Rectal smooth muscle tissue (tissue), 1 donor: ENCODE measurements around the gene ASCC3.

Experiments used
- H3K27ac ChIP-seq: one replicate; pipeline ENCODE4 v1.7.0; 2013; ENCODE audit warnings: low read depth, low read length, inconsistent platforms
- H3K27me3 ChIP-seq: one replicate; pipeline ENCODE4 v1.7.0; 2013; ENCODE audit warnings: low read length; ENCODE audit not compliant: control insufficient read depth, insufficient read depth
- H3K36me3 ChIP-seq: one replicate; pipeline ENCODE4 v1.7.0; 2013; ENCODE audit warnings: low read length; ENCODE audit not compliant: control insufficient read depth, insufficient read depth
- H3K4me1 ChIP-seq: one replicate; pipeline ENCODE4 v1.7.0; 2013; ENCODE audit warnings: low read length; ENCODE audit not compliant: control insufficient read depth, insufficient read depth
- H3K4me3 ChIP-seq: one replicate; pipeline ENCODE4 v1.7.0; 2013; ENCODE audit warnings: low read length
- H3K9ac ChIP-seq: one replicate; pipeline ENCODE4 v1.7.0; 2013; ENCODE audit warnings: low read length

Gene ASCC3, protein sequence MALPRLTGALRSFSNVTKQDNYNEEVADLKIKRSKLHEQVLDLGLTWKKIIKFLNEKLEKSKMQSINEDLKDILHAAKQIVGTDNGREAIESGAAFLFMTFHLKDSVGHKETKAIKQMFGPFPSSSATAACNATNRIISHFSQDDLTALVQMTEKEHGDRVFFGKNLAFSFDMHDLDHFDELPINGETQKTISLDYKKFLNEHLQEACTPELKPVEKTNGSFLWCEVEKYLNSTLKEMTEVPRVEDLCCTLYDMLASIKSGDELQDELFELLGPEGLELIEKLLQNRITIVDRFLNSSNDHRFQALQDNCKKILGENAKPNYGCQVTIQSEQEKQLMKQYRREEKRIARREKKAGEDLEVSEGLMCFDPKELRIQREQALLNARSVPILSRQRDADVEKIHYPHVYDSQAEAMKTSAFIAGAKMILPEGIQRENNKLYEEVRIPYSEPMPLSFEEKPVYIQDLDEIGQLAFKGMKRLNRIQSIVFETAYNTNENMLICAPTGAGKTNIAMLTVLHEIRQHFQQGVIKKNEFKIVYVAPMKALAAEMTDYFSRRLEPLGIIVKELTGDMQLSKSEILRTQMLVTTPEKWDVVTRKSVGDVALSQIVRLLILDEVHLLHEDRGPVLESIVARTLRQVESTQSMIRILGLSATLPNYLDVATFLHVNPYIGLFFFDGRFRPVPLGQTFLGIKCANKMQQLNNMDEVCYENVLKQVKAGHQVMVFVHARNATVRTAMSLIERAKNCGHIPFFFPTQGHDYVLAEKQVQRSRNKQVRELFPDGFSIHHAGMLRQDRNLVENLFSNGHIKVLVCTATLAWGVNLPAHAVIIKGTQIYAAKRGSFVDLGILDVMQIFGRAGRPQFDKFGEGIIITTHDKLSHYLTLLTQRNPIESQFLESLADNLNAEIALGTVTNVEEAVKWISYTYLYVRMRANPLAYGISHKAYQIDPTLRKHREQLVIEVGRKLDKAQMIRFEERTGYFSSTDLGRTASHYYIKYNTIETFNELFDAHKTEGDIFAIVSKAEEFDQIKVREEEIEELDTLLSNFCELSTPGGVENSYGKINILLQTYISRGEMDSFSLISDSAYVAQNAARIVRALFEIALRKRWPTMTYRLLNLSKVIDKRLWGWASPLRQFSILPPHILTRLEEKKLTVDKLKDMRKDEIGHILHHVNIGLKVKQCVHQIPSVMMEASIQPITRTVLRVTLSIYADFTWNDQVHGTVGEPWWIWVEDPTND (N-terminal part only)

DNA sequence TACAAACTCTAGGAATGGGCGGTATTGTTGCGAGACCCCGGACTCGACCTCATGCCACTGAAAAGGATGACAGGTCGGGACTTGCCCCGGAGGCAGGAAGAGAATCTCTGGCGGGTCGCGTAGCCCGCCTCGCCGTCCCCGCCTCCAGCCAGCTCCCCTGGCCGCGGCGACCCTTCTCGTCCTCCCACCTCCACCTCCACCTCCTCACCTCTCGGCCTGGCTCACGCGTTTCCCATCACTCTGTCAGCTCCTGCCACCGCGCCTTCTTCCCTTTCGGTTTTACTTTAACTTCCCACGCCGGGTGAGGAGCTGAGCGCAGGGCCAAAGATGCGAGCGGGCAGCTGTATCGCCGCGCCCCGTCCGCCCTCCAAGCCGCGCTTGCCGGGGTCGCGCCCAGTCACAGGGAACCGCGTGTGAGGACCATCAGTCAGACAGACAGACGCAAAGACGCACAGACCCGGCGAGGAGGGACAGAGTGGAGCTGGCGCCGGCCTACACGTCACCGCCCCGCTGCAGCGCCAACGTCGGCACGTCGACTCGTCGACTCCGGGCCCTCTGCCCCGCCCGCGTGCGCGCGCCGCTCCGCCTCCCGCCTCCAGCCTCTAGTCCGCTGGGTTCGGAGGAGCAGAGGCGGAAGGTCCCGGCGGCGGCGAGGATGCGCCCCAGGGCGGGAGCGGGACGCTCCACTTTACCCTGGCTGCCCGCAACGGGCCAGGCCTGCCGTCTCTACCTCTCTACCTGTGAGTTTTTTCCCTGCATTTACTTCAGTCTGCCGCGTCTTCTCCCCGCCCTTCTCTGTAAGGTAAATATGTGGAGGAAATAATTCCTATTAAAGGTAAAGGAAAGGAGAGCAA is at the start of gene ASCC3:
Gene ASCC3, minus strand, starts transcription at position 477 of the 854 bp plus-strand sequence. CDS start 13,332 bp downstream, outside the sequence.
- Histone ChIP-seq H3K4me1 (peaks cover 2% of the 10 kb centered on the region), H3K27me3 (no peaks in the 10 kb centered on the region), H3K9ac (peak within 1 kb of the TSS; percentile 80), H3K27ac (peak within 1 kb of the TSS; percentile 88), H3K4me3 (peak within 1 kb of the TSS; percentile 99), H3K36me3 (no peaks in the 10 kb centered on the region)

- no peaks in the 10 kb centered on the region for H3K4me1 ChIP-seq
- no peaks in the 10 kb centered on the region for H3K36me3 ChIP-seq
- no peak overlapping the region for H3K4me3 ChIP-seq
- no peak overlapping the region for H3K9ac ChIP-seq
- no peak overlapping the region for H3K27ac ChIP-seq
- H3K27me3 ChIP-seq = no peaks in the 10 kb centered on the region
These were observed 44.6 kb upstream of the ASCC3 start for GRCh38 chr6:100925749-100926148.

DNA sequence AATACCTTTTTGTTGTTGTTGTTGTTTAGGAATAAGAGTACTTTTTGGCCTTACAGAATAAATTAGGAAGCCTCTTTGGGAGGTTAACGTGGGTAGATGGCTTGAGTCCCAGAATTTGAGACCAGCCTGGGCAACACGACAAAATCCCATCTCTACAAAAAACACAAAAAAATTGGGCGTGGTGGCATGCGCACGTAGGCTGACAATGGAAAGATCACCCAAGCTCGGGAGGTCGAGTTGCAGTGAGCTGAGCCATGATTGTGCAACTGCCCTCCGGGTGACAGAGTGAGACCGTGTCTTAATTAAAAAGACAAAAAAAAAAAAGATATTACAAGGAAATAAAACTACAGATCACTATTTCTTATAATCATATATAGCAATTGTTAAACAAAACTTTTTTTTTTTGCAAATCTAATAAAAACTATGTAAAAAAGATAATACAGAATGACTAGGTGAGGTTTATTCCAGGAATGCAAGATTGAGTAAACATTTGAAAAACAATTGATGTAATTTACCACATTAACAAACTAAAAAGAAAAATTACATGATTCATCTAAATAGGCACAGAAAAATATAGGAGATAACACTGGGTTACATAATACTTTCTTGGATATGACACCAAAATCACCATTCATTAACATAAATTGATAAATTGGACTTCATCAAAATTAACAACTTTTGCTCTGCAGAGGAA is 43.6 kb upstream of the ASCC3 start:
- Histone ChIP-seq H3K4me3 (no peak overlapping the region), H3K4me1 (no peaks in the 10 kb centered on the region), H3K27me3 (no peaks in the 10 kb centered on the region), H3K27ac (no peak overlapping the region), H3K36me3 (no peaks in the 10 kb centered on the region), H3K9ac (no peak overlapping the region)

DNA sequence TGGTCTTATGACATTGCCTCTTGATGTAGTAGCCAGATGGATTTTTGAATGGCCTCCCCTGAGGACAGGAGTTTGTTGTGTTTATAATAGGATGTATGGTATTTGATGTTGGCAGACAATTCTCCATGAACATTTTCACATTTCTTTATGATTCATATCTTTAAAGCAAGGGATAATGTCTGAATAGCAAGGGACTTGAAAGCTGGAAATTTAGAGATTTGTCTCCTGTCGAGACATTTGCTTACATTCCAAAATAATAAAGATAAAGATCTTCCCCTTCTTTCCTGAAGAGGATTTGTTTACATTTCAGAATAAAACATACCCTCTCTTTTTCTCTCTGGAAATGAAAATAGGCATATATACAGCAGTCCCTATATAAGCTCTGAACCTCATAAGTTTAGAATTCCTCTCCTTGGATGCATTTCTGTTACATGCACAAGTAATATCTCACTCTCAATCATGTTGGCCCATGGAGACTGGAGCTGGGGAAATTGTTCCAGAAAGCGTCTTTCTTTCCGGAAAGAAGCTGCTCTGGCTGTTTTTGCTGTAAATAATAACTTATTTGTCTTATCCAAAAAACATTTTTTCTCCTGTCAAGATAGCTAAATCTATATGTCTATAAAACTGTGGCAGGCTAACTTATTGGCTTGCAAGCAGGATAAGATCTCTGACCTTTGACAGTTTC is 42.5 kb upstream of the ASCC3 start:
- H3K4me1 ChIP-seq = no peaks in the 10 kb centered on the region
- H3K36me3 ChIP-seq = no peaks in the 10 kb centered on the region
- H3K4me3 ChIP-seq = no peak overlapping the region
- no peak overlapping the region for H3K9ac ChIP-seq
- H3K27ac ChIP-seq = no peak overlapping the region
- no peaks in the 10 kb centered on the region for H3K27me3 ChIP-seq

- H3K4me3 ChIP-seq = no peak overlapping the region
- no peaks in the 10 kb centered on the region for H3K36me3 ChIP-seq
- H3K4me1 ChIP-seq = no peaks in the 10 kb centered on the region
- no peak overlapping the region for H3K27ac ChIP-seq
- H3K27me3 ChIP-seq = no peaks in the 10 kb centered on the region
- no peak overlapping the region for H3K9ac ChIP-seq
These were observed 39.0 kb upstream of the ASCC3 start for GRCh38 chr6:100920028-100920605.

- Histone ChIP-seq H3K27ac (no peak overlapping the region), H3K4me3 (no peak overlapping the region), H3K9ac (no peak overlapping the region), H3K36me3 (no peaks in the 10 kb centered on the region), H3K27me3 (no peaks in the 10 kb centered on the region), H3K4me1 (no peaks in the 10 kb centered on the region)
These were observed 37.0 kb upstream of the ASCC3 start for GRCh38 chr6:100918152-100918551.

DNA sequence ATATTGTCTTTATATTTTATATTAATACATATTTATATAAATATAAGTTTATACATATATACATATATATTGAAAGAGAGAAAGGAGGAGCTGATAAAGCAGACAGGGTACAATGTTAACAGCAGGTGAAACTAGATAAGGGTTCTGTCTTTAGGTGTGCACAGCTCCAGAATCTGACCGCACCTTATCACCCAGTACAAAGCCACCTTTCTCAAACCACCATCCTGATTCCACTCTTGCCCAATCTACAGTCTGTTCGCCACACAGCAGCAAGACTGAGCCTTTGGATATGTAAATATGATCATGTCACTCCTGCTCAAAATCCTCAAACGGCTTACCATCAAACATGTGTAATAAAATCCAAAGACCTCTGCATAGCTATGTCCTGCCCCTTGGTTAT is 34.7 kb upstream of the ASCC3 start:
- Histone ChIP-seq H3K36me3 (no peaks in the 10 kb centered on the region), H3K9ac (no peak overlapping the region), H3K4me3 (no peak overlapping the region), H3K27me3 (no peaks in the 10 kb centered on the region), H3K4me1 (no peaks in the 10 kb centered on the region), H3K27ac (no peak overlapping the region)

GRCh38 chr6:100913400-100914276 is 32.5 kb upstream of the ASCC3 start:
- H3K27me3 ChIP-seq = no peaks in the 10 kb centered on the region
- H3K27ac ChIP-seq = no peak overlapping the region
- no peak overlapping the region for H3K9ac ChIP-seq
- H3K4me3 ChIP-seq = no peak overlapping the region
- H3K36me3 ChIP-seq = no peaks in the 10 kb centered on the region
- H3K4me1 ChIP-seq = no peaks in the 10 kb centered on the region

- Histone ChIP-seq H3K4me1 (no peaks in the 10 kb centered on the region), H3K9ac (no peak overlapping the region), H3K36me3 (no peaks in the 10 kb centered on the region), H3K27ac (no peak overlapping the region), H3K4me3 (no peak overlapping the region), H3K27me3 (no peaks in the 10 kb centered on the region)
These were observed 25.2 kb upstream of the ASCC3 start for GRCh38 chr6:100906325-100906724.

DNA sequence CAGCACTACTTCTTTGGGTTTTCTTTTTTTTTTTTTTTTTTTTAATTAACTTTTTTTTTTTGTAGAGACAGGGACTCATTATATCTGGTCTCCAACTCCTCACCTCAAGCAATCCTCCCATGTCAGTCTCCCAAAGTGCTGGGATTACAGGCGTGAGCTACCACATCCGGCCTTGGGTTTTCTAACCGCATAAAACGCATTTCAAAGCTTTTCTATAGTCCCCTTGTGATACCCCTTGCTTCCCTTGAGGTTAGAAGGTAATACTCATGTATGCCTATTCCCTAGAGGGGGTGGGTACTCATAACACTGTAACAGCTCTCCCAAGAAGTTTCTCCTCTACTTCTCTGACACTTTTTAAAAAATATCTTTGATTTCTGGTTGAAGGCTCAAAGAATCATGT is 23.9 kb upstream of the ASCC3 start:
- no peaks in the 10 kb centered on the region for H3K36me3 ChIP-seq
- H3K4me1 ChIP-seq = no peaks in the 10 kb centered on the region
- H3K4me3 ChIP-seq = no peak overlapping the region
- no peak overlapping the region for H3K9ac ChIP-seq
- H3K27me3 ChIP-seq = no peaks in the 10 kb centered on the region
- no peak overlapping the region for H3K27ac ChIP-seq
